Heart left ventricle (tissue), 13 donors: ENCODE measurements around the gene GREB1.

ENCODE experiments used
- CTCF ChIP-seq, 12 donors: fragments of 200-600 bp; sonication (generic) in 4 of 12; IDR thresholded peaks; one replicate each; pipeline versions ENCODE4 v1.5.0 to v1.8.0; 2018 to 2022; ENCODE audit warnings: antibody characterized with exemption in 12 of 12, mild to moderate bottlenecking in 5 of 12
- POLR2A ChIP-seq, 2 donors: fragments of 450-650 bp; IDR thresholded peaks; one replicate each; pipeline ENCODE4 v1.6.1; 2017; ENCODE audit warnings: antibody characterized with exemption in 2 of 2, mild to moderate bottlenecking in 2 of 2, moderate library complexity in 2 of 2
- donor health status: ischemic (EF 13 %, LVEDD 7.1; RV severe dilation, severe dysfunction).
- donor health status: DM: no; HTN: yes; CAD: no.
- donor health status: DM: no; HTN: no; CAD: no.
- donor health status: ischemic (EF 25% LVEDD 6.9; RV normal size, moderate dysfunction).
- donor health status: ischemic (EF 25% LVEDD 5.7; RV mildly dilated, moderate dysfunction).
- donor health status: ischemic (EF 35%, LVEDD 5.7; RV mildly dilated, moderate dysfunction).
- donor health status: nonischemic (EF 11% LVEDD 7.7; RV severe dilation, severe dysfunction).
- donor health status: DM: yes; HTN: yes; CAD: no.
- donor health status: PGD.
- donor health status: ischemic (EF 29% LVEDD 5.4; RV normal size, mild dysfunction).
- donor health status: nonischemic (EF 23%, LVEDD 6.1; RV moderate dilation, normal function).

DNA sequence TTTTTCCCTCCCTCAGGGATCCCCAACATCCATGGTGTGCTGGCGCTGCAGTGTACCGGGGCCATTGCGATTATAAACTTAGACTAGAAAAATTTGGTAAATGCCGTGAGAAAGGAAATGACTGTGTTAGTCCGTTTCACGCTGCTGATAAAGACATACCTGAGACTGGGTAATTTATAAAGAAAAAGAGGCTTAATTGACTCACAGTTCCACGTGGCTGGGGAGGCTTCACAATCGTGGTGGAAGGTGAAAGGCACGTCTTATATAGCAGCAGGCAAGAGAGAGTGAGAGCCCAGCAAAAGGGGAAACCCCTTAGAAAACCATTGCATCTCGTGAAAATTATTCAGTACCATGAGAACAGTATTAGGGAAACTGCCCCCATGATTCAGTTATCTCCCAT lies 91.8 kb downstream of the GREB1 start:
- TF ChIP-seq CTCF (IDR thresholded peaks at IDR 0.05) (no peak), POLR2A (IDR thresholded peaks at IDR 0.05) (no peak)
